NCI-H748 (cell line): Measurements from ENCODE around the gene PRKCZ.

Experiments
- DNase-seq: peaks from one replicate; lab custom pipeline; 2025; ENCODE audit not compliant: unreplicated experiment; lab: John Stamatoyannopoulos, UW

The PRKCZ gene

DNA sequence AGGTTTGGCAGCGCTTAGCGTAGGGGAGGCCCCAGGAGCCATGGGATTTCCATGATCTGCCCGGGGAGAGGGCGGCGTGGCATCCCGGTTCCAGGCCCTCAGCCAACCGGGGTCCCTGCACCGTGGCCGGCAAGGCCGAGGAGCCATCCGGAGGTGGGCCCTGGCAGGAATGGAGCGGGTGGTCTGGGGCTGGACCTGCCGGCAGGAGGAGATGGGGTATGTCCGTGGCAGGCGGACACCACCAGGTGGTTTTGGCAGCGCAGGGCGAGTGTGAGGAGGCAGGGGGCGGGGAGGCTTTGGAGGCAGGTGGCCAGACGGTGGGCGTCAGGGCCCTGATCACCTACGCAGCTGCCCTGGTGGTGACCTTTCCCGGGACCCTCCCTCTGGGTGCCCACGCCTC lies 10.3 kb downstream of the PRKCZ start:
- DNase-seq = no peak

DNA sequence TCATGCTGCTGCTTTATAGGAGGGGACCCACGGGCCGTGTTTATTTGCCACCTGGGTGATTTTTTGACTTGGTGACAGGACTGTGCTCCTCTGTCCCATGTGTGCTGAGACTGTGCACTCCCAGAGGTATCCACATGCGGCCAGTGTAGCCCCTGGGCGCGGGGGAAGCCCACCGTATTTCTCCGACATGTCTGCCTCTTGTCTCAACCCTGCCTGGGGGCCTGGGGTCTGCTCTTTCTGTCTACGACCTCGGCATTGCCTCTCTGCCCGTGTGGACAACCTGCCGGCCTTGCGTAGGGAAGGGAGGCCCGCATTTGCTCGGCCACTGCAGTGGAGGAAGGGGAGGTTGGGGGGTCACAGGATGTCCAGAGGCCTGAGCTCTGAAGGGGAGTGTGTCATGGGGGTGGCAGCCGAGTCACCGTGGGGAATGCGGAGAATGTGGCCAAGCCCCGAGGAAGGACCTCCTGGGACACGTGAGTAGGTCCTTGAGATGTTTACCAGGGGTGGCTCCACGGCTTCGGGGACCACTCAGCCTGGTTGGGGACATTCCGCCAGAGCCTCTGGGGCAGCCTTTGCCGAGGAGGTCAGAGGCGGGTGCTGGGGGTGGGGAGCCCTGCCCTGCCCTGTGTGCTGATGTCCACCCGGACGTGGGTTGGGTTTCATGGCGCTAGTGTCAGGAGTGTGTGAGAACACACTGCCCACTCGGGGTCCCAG lies 11.0 kb downstream of the PRKCZ start:
- no peak for DNase-seq

DNA sequence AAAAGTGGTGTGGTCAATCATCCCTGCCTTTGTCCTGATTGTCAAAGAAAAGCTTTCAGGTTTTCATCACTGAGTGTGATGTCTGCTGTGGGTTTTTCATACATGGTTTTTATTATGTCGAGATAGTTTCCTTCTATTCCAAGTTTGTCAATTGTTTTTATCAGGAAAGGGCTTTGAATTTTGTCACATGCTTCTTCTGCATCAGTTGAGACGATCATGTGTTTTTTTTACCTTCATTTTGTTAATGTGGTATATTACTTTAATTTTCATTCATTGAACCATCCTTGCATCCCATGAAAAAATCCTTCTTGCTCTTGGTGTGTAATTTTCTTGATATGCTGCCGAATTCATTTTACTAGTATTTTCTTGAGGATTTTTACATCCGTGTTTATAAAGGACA lies 15.5 kb downstream of the PRKCZ start:
- no peak for DNase-seq

DNA sequence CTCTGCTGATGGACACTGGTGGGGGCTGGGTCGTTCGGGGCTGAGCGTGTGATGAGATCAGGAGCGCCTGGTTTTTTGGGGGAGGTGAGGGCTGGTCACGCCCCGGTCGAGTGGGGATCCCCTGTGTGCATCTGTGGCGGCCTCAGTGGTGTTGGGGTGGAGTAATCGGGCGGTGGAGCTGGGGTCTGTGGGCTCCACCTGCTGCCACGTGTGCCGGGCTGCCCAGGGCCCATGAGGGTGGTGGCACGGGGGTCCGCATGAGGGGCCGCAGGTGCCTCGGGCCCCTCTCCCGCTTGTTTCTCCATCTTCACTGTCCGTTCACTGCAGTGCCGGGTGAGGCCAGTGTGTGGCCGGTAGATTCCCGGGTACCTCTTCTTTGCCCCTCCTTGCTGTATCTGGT lies 17.2 kb downstream of the PRKCZ start:
- no peak for DNase-seq

DNA sequence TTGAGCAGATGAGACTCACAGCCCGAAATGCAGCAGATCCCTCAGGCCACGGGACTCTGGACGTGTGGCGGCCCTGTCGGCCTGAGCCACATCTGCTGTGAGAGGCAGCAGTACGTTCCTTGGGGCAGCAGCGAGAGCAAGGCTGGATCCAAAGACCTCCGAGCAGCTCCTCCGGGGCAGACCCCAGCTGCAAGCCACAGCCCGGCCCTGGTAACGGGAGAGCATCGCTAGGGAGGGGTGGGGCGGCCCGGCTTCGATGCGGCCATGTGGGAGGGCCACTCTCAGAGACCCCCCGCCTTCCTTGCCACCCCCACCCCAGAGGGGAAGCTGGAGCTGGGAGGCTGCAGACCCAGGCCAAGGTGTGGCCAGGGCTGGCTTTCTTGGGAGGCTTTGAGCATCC lies 17.8 kb downstream of the PRKCZ start:
- no peak for DNase-seq

DNA sequence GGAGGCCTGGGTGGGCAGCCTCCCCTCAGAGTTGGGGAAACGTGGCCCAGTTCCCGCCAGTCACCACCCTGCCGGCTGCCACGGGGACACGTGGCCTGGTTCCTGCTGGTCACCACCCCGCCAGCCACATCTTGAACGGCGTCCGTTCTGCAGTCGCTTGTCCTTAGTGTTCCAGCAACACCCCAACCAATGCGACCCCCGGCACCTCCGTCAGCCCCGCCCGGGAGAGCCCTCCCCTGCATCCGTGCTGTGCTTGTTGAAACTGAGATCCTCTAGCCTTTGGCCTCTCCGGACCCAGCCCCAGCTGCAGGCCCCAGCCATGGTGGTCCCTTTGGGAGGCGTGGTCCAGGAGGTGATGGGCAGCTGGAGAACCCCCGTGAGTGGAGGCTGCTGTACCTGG lies 18.7 kb downstream of the PRKCZ start:
- no peak for DNase-seq

DNA sequence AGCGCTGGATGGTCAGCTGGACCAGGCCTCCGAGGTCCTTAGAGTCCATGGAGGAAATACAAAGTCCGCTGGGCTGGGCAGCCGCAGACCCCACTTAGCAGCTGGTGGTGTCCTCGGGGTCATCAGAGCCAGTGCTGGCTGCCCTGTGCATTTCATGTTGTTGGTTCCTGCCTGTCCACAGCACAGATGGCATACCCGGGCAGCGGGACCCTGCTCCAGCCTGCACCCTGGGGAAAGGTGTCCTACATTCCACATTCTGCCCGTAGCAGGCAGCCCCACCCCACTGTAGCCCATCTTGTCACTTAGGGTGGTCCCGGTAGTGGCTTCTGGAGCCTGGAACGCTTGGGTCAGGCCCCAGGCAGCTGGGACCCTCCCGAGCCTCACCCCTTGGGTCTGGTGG lies 19.8 kb downstream of the PRKCZ start:
- no peak for DNase-seq

DNA sequence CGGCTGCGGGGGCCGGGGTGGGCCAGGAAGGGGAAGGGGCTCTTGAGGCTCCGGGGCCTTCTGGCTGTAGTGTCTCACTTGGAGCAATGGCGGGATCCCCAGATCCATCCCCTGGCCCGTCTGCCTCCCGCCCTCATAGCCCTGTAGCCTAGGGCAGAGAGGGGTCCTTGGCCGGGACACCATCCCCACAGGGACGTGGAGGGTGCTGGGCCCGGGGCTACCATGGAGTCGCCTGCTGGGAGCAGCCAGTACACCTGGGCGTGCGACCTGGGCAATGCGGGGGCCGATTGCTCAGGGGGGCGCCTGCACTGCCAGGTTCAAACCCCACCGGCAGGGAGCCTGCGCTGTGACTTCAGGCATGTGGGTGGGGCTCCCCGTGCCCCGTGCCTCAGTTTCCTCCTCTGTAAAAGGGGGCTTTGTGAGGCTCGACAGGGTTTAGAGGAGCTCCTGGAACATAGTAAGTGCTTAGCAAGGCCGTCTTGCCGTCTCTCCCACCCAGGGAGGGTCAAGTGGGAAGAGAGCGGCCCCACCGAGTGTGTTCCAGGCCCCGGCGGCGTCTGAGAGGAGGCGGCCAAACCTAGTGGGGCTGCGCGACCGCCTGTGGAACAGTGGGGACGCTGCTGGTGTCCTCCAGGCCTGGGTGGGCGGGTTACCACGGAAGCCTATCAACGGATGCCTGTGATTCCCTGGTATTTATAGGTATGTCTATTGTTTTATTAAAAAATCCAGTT lies 20.8 kb downstream of the PRKCZ start:
- DNase-seq = no peak

DNA sequence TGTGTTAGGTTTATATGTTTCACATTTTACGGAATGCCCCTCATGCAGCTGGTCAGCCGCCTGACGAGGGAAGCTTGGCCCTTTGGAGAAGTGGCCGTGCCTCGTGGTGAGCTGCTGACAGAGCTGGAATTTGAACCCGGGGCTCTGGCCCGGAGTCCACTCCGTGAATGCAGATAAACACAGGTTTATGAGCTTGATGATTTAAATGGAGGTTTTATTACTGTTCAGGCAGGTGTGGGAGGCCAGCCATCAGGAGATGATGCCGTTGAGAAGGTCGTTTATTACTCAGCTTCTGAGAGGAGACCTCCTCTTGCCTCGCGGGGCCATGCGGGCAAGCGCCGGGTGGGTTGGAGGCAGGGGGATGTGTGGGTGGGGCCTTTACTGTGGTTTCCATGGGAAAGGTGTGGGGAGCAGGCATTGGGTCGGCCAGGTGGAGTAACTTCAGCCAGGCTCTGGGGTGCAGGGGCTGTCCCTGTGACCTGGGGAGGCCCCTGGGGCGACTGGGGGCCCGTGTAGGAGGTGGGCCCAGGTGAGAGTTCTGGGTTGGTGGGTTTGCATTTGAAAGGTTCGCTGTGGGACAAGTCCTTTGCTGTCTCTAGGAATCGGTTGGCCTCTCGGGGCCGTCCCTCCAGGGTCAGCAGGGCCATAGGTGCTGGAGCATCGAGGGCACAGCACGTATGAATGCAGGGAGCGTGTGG lies 22.0 kb downstream of the PRKCZ start:
- DNase-seq = no peak

DNA sequence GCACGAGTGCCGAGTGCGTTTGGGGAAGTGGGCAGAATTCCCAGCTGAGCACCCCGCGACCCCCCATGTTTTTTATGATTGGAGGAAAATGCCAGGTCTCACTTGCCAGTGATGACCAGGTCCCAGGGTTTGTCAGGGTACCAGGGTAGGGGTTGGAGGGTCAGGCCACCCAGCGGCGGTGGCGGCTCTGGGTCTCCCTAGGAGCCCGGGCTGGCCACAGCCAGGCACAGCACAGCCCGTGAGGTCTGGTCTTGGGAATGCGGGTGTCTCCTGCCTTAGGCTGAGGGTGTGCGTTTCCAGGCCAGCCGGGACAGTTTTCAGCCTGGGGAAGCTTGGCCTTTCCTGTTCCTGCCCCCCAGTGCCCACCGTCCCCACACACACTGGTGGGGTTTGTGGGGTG lies 22.7 kb downstream of the PRKCZ start:
- DNase-seq = no peak

DNA sequence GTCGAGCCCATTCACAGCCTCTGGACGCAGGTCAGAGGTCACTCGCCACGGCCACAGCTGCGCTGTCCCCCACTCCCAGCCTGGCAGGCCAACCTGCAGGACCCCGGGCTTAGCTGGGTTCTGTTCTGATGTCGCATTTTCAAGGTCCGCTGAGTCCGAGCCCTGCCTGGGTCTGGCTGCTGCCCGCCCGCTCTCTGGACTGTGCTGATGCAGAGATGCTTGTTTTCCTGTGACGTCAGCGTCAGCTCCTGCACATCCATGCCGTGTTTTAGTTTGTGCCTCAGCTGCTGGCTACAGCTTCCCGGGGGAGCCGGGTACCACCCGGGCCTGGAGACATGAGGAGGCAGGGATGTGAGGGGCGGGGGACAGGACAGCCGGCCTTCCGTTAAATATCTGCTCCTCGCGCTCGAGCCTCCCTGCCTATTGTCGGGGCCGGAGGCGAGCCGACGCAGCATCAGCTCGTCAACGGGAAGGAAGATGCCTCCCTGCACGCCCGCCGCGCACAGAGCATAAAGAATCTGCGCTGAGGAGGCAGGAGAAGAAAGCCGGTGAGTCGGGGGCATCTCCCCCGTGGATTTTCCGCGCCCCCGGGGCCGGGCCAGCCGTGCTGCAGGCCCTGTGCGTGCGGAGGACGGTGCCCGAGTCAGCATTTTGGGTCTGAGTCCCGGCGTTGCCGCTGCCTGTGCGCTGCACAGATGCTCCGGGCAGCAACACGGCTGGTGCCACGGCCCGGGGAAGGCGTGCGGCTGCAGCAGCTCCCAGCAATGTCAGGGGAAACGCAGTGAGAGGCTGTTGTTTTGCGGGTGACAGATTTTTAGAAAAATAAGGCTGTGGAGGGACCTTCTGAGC lies 23.4 kb downstream of the PRKCZ start:
- DNase-seq = no peak

DNA sequence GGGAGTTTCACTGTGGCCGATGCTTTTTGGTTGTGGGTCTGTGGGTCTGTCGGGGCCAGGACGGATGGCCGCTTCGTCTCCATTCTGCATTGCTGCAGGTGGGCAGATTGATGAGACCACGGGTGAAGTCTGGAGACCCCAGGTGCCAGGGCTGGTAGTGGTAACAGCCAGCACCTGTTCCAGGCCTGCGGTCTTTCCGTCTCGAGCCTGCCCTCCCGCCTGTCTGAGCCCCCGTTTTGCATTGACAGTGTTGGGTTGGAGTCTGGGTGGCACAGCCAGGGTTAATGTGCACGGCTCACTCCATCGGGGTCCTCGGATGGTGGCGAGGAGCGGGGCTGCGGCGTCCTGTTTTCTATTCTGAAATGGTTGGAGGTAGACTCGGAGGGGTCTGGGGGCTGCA lies 24.2 kb downstream of the PRKCZ start:
- DNase-seq = no peak

DNA sequence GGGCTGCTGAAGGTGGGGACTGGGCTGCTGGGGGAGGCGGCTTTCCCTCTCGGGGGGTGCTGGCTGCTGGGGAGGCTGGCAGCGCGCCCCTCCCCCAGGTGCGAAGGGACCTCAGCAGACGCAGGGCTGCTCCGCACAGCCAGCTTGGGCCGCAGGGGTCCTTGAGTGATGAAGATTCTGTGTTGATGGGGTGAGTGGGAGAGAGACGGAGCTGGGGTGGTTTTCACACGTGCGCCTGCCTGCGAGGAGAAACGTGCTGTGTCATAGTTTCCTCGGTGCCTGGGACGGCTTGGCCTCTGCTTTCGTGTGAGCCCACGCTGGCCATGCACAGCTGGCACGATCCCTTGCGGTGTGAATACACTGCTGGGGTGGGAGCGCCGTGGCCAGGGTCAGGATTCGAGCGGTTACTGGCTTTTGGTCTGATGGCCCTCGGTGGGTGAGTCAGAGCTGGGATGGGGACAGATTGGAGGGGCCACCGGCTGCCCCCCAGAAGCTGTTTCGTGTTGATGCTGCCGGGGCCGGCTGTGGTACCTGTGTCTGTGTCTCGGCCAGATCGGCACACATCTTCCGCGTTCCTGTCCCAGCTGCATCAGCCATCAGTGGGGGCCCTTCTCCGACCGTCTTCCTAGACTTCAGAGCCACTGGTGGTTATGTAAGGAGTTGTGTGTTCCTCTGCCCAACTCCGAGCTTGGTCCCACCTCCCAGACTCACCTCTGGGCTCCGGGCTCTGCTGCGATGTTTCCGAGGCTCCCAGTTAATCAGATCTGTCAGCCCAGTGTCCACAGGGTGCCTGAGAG lies 24.9 kb downstream of the PRKCZ start:
- no peak for DNase-seq

DNA sequence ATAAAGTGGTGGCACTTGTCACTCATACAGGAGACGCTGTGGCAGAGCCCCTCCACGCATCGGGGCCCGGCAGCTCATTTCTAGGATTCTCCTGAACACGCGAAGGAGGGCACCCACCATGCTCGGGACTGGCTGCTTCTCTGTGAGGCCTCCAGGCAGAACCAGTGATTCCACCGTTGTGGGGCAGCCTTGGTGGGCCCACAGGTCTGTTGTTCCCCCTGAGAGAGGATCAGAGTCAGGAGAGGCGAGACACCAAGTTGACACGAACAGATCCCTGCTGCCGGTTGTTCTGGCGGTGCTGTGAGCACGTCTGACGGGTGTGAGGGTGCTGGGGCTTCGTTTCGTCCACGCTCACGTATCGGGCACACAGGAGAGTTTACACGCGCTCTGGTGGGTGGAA lies 26.6 kb downstream of the PRKCZ start:
- no peak for DNase-seq

DNA sequence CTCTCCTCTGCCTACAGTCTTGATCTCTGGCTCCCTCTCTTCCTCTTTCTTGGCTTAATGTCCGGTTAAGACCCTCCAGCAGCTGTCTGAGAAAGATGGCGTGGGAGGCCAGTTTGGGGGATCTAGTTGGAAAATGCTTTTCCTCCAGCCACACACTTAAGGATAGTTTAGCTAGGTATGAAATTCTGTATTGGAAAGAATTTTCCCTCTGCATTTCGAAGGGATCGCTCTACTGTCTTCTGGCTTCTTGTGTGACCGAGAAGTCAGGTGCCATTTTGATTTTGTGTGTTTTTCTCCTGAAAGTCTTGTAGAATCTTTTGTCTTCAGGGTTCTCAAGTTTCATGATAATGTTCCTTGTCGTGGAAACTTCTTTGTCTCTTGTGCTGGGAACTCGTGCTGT lies 28.0 kb downstream of the PRKCZ start:
- no peak for DNase-seq

DNA sequence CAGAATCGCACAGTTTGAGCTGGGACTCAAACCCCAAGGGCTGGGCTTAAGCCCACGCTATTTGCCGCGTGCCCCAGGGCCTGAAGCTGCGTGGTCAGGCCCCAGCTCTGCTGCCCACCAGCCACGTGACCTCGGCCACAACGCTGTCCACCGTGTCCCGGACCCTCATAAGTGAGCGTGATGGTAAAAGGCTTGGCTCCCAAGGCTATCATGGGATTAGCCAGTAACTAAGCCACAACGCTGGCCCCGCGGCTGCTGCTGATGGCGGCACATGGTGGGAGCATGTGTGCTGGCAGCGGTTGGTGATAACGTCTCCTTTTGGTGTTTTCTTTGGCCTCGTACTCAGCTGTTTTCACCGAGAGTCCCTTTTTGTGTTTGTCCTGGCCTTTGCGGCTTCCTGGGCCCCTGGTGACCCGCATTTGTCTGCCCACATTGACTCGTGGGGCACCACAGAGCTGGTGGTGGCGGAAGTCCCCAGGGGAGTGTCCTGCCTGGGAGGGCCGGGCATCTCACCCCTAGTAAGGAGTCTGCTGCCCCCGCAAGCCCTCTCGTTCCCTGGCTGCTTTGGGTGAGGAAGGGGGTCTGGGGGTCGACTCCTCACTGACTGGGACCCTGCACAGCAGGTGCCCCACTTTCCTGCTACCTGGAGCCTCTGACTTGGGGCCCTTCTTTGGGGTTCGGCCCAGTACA lies 29.3 kb downstream of the PRKCZ start:
- no peak for DNase-seq

DNA sequence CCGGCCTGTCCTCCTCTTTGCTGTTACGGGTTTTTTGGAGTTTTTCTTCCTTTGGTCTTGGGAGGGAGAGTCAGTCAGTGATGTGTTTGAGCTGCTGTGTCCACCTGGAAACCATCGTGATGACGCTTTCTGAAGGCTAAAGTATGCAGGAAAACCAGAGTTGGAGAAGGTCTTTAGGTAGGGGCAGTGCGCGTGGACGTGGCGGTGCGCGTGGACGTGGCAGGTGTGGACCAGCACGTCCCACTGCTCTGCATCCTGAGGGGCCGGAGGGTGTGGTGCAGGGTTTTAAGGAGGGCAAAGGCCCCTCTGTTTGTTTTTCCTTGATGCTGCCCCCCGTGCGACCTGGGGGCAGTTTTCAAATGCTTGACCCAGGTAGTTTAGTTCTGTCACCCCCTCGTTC lies 29.9 kb downstream of the PRKCZ start:
- DNase-seq = no peak

DNA sequence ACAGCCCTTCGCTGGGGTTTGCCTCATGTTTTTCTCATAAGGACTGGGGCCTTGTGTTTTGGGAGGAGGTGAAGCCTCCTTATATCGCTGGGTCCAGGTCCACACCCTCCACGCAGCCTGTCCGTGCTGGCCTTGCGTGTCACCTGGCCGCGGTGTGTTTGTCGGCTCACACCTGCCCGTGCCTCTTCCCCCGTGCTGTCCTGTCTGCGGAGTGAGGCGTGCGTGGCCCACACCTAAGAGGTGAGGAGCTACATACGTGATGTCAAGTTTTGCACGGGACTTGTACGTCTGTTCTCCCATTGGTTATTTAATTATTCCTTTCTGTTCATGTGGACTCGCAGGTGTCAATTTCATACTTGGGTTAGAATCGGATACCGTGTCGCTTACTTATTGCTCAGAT lies 30.7 kb downstream of the PRKCZ start:
- no peak for DNase-seq

DNA sequence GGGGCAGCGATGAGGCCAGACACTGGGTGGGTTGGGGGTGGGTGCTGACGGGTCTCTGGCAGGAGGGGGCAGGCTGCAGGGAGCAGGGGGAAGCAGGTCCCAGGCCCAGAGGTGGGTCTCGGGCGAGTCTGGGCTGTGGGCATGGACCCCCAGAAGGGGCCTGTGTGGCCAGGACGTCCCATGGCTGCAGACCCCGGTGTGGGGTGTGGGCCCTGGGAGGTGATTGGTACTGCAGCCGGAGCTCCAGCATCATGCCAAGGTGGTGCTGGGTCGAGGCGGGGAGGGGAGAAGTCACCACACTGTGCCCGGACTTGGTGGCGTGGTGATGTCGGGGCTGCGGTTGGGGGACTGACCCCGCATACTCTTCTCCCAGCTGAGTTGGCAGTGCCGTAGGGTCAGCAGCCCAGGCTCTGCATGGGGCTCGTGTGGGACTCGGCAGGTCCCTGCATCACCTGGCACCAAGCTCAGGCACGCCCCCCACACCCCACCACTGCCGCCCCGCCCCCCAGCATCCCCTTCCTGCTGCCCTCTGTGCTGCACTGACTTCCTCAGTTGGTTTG lies 31.2 kb downstream of the PRKCZ start:
- DNase-seq = no peak

DNA sequence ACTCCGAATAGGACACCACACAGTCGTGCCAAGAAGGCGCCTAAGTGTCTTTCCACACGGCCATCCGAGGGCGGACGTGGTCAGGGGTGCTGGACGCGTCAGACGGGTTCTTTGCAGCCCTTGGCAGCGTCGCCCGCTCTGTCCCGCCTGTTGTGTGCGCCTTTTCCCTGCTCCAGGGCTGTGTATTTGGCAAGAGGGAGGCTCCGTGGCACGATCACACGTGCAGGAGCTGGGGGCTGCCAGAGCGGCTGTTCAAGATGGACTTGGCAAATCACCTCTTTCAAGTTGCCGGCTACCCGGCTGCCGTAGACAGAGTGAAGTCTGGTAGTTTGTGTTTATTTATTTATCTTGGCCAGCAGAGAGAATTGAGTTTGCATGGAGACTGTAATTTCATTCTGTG lies 31.9 kb downstream of the PRKCZ start:
- no peak for DNase-seq
